ENCODE data around the gene NKX1-1. TPM values are rescaled to one million over a fixed set of nuclear protein-coding genes. Genes with fewer than 3 reads are reported as not detected.

Gene NKX1-1
- total RNA-seq, 4 donors from 2014 or later: not detected

DNA sequence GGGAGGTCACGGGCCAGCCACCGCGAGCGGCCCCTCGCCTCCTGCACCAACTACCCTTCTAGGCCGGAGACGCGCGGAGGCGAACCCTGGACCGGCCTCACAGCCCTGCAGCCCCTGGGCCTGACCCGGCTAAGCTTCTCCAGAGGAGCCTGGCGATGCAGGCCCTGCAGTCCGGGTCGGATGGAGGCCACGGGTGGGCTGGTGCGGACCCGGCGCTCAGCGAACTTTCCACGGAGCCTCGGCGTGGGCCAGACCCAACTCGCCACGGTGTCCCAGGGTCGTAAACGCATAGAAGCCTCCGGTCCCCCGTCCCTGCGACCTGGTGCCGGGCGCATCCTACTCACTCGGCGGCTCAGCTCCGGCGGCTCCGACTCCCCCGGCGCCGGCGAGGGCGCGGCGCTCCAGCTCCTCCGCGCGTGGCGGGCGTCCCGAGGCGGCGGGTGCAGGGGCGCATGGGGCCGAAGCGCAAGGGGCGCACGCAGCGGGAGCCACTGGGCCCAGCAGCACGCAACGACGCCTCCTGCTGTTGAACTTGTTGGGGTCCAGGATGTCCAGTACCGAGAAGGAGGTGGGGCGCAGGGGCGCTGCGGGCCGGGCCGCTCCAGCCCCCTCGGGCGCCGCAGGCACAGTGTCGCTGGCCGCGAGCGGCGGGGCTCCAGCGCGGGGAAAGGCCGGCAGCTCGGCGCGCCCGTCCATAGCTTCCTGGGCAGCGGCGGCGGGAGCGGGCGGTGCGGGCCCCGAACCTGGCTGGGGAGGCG, 427 bp downstream of the NKX1-1 start:
- Histone ChIP-seq H3K27me3 (peaks cover 46 to 100% (median 62%) of the 10 kb centered on the region in 4 donors), H3K4me3 (no peak overlapping the region), H3K9me3 (no peaks in the 10 kb centered on the region), H3K36me3 (no peaks in the 10 kb centered on the region), H3K4me1 (peaks cover 5 to 64% (median 44%) of the 10 kb centered on the region in 3 donors), H3K27ac (no peak overlapping the region)
- intact Hi-C loops (cut with DNase I): no loop called here
- no peak for DNase-seq
- TF ChIP-seq POLR2A (IDR thresholded peaks at IDR 0.05): no peak
- TF ChIP-seq, protein P1, sequence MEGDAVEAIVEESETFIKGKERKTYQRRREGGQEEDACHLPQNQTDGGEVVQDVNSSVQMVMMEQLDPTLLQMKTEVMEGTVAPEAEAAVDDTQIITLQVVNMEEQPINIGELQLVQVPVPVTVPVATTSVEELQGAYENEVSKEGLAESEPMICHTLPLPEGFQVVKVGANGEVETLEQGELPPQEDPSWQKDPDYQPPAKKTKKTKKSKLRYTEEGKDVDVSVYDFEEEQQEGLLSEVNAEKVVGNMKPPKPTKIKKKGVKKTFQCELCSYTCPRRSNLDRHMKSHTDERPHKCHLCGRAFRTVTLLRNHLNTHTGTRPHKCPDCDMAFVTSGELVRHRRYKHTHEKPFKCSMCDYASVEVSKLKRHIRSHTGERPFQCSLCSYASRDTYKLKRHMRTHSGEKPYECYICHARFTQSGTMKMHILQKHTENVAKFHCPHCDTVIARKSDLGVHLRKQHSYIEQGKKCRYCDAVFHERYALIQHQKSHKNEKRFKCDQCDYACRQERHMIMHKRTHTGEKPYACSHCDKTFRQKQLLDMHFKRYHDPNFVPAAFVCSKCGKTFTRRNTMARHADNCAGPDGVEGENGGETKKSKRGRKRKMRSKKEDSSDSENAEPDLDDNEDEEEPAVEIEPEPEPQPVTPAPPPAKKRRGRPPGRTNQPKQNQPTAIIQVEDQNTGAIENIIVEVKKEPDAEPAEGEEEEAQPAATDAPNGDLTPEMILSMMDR (IDR thresholded peaks at IDR 0.05): no peak
- 7 to 36% methylated on average over 5 to 13 of the region's 90 CpGs for WGBS, 2 donors

DNA sequence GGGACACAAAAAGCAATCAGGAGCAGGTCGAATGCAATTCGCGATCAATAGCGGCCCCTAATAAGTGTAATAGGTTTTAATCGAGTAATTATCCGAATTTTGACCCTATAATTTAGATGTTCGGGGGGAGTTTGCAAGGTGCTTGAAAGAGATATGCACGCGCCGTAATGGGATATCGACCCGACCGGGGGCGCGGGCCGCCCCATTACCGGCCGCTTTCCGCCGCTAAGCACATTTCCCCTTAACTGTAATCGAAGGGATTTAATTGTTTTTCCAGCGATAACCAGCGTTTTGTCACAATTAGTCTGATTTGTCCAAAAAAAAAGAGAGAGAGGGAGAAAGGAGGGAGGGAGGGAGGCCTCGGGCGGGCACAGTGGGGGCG, 997 bp downstream of the NKX1-1 start:
- DNase-seq: no peak
- H3K27ac ChIP-seq: no peak overlapping the region
- no peak overlapping the region for H3K4me3 ChIP-seq
- no peaks in the 10 kb centered on the region for H3K36me3 ChIP-seq
- intact Hi-C loops (cut with DNase I): no loop called here
- TF ChIP-seq POLR2A (IDR thresholded peaks at IDR 0.05): no peak
- TF ChIP-seq, protein P1 (IDR thresholded peaks at IDR 0.05): no peak
- WGBS, 2 donors: 11 to 18% methylated on average over 22 of the region's 26 CpGs
- H3K27me3 ChIP-seq: peaks cover 46 to 100% (median 65%) of the 10 kb centered on the region in 4 donors
- peaks cover 5 to 64% (median 44%) of the 10 kb centered on the region in 3 donors for H3K4me1 ChIP-seq
- H3K9me3 ChIP-seq: no peaks in the 10 kb centered on the region

DNA sequence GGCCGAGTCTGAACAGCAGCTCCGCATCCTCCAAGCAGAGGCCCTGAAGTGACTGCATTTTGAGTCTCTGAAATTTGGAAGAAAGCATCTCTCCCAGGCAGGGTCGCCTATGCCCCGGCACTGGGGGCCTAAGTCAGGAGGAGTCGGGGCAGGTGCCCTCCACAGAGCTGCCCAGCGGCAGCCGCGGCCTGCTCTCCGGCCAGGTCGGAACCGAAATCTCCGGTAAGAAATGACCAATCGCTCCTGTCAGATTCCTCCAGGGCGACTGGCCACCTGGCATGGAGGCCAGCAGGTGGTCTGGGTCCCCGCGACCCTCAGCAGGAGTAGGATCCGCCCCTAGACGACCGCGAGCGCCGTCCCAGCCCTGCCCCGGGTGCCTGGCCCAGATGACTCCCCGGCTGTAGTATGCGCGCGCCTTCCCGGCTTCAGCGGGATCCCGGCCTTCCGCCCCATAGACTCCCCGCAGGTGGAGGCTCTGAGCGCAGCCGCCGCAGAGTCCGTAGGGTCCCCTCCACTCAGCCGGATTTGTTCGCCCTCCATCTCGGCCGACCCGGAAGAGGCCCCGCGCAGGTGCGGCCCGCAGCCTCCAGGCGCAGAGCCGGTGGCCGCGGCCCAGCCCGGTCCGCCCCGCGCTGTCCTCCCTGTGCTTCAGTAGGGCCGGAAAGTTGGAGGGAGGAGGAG, 1.5 kb downstream of the NKX1-1 start:
- H3K4me3 ChIP-seq: no peak overlapping the region
- TF ChIP-seq, protein P1 (IDR thresholded peaks at IDR 0.05): no peak
- TF ChIP-seq POLR2A (IDR thresholded peaks at IDR 0.05): no peak
- 1 to 32% methylated on average over 5 to 12 of the region's 54 CpGs for WGBS, 2 donors
- no peaks in the 10 kb centered on the region for H3K9me3 ChIP-seq
- peaks cover 46 to 100% (median 64%) of the 10 kb centered on the region in 4 donors for H3K27me3 ChIP-seq
- H3K36me3 ChIP-seq: no peaks in the 10 kb centered on the region
- H3K4me1 ChIP-seq: peaks cover 5 to 64% (median 44%) of the 10 kb centered on the region in 3 donors
- DNase-seq: no peak
- no peak overlapping the region for H3K27ac ChIP-seq
- intact Hi-C loops (cut with DNase I): no loop called here

DNA sequence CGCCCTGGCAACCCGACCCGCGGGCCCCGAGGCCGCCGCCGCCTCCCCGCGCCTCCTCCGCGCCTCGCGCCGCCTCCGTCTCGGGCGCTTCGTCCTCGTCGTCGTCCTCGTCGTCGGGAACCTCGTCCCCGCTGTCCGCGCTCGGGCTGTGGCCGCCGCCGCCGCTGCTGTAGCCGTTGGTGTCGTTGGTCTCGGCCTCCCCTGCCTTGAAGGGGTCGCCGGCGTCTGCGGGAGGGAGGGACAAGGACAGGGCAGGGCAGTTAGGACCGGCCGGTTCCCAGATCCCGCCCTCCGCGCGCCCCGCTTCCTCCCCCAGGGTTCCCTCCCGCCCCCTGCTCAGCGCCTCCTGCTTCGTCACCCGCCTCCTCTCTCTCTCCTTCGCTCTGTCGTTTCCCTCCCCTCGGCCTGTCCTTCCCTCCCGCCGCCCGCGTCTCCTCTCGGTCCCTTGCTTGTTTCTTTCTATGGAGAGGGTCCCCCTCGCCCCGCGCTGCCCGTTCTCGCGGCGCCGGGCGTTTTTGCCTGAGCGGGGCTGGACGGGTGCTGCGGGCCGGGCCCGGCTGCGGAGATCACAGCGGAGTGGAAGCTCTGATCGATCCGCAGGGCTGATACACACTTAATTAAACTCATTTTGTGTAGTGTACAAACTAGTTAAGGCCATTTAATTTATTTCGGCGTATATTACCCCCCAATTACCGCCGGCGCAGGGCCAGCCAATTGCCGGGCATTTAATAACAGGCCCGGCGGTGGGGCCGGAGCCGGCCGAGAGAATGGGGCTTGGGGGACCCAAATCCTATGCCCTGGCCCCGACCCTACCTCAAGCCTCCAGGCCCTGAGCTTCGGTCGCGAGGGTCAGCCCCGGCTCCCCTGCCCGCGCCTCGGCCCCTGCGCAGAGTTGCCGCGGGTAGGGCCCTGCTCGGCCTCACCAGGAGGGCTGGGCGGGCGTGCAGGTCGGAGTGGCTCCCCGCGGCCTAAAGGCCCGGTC, 2.4 kb downstream of the NKX1-1 start:
- 3 to 7% methylated on average over 17 to 23 of the region's 107 CpGs for WGBS, 2 donors
- TF ChIP-seq POLR2A (IDR thresholded peaks at IDR 0.05): no peak
- TF ChIP-seq, protein P1 (IDR thresholded peaks at IDR 0.05): no peak
- Histone ChIP-seq H3K27ac (no peak overlapping the region), H3K27me3 (peaks cover 39 to 100% (median 63%) of the 10 kb centered on the region in 4 donors), H3K9me3 (peaks cover 0 to 3% (median 0%) of the 10 kb centered on the region in 3 donors), H3K36me3 (no peaks in the 10 kb centered on the region), H3K4me1 (peaks cover 5 to 64% (median 44%) of the 10 kb centered on the region in 3 donors), H3K4me3 (peak overlapping the region in 3 of 4 donors; percentile 5 to 45 (median 24))
- no peak for DNase-seq
- intact Hi-C loops (cut with DNase I): no loop called here

Data from esophagus squamous epithelium (tissue), 5 donors.